Ectodermal cell (in vitro differentiated cells): ENCODE measurements around the gene KSR1.
"Not testable (repeated sequence)": the region's sequence is repeated elsewhere in the genome, so short reads cannot be mapped to it uniquely, and the experiment has no call there.

ENCODE experiments used
- H3K27ac ChIP-seq: 2 replicates; pipeline ENCODE4 v1.7.0; 2013; ENCODE audit warnings: mild to moderate bottlenecking, low read depth, low read length; ENCODE audit not compliant: insufficient read depth, poor library complexity, severe bottlenecking
- H3K27me3 ChIP-seq: 2 replicates; pipeline ENCODE4 v1.7.0; 2013; ENCODE audit warnings: mild to moderate bottlenecking, low read length; ENCODE audit not compliant: insufficient read depth, control insufficient read depth, poor library complexity, severe bottlenecking
- H3K36me3 ChIP-seq: one replicate; pipeline ENCODE4 v1.7.0; 2013; ENCODE audit warnings: low read length; ENCODE audit not compliant: control insufficient read depth, insufficient read depth
- H3K4me1 ChIP-seq: one replicate; pipeline ENCODE4 v1.7.0; 2013; ENCODE audit warnings: low read length; ENCODE audit not compliant: control insufficient read depth, insufficient read depth
- H3K4me3 ChIP-seq: 2 replicates; pipeline ENCODE4 v1.7.0; 2013; ENCODE audit warnings: low read depth, low read length, control low read depth; ENCODE audit not compliant: insufficient read depth
- H3K9me3 ChIP-seq: 2 replicates; pipeline ENCODE4 v1.7.0; 2013; ENCODE audit warnings: mild to moderate bottlenecking, low read length, moderate library complexity; ENCODE audit not compliant: control insufficient read depth
- WGBS, 2 experiments: methylation state at CpG; one replicate each; pipeline ENCODE4 v1.1.7; 2013; ENCODE audit warnings: missing lambda C conversion rate in 2 of 2; 5-methylcytosine and 5-hydroxymethylcytosine counted together

The KSR1 gene

GRCh38 chr17:27425571-27425970, 30.7 kb upstream of the KSR1 start:
- not testable (repeated sequence) for H3K4me1 ChIP-seq, H3K27me3 ChIP-seq, H3K36me3 ChIP-seq, H3K27ac ChIP-seq, H3K9me3 ChIP-seq, H3K4me3 ChIP-seq
- 89 to 92% methylated on average over 6 of the region's 6 CpGs for whole genome bisulfite sequencing, 2 experiments

GRCh38 chr17:27425991-27426390, 30.3 kb upstream of the KSR1 start:
- Histone ChIP-seq H3K27ac (no peak overlapping the region), H3K9me3 (no peaks in the 10 kb centered on the region), H3K36me3 (no peaks in the 10 kb centered on the region), H3K27me3 (no peaks in the 10 kb centered on the region), H3K4me1 (no peaks in the 10 kb centered on the region), H3K4me3 (no peak overlapping the region)
- 94 to 95% methylated on average over 3 of the region's 3 CpGs for WGBS, 2 experiments

GRCh38 chr17:27426471-27426870, 29.8 kb upstream of the KSR1 start:
- H3K27me3 ChIP-seq, H3K4me3 ChIP-seq, H3K27ac ChIP-seq, H3K9me3 ChIP-seq, H3K4me1 ChIP-seq, H3K36me3 ChIP-seq: not testable (repeated sequence)
- WGBS, 2 experiments: 85 to 89% methylated on average over 2 to 3 of the region's 3 CpGs

- not testable (repeated sequence) for H3K27me3 ChIP-seq, H3K27ac ChIP-seq, H3K4me3 ChIP-seq, H3K9me3 ChIP-seq, H3K36me3 ChIP-seq, H3K4me1 ChIP-seq
- WGBS, 2 experiments: 90 to 96% methylated on average over 1 to 2 of the region's 5 CpGs
Observed at GRCh38 chr17:27427166-27427862, 28.9 kb upstream of the KSR1 start.

GRCh38 chr17:27428781-27429505, 27.3 kb upstream of the KSR1 start:
- Histone ChIP-seq H3K4me1 (no peaks in the 10 kb centered on the region), H3K27me3 (no peaks in the 10 kb centered on the region), H3K9me3 (no peaks in the 10 kb centered on the region), H3K36me3 (no peaks in the 10 kb centered on the region), H3K4me3 (no peak overlapping the region), H3K27ac (no peak overlapping the region)
- 90 to 91% methylated on average over 9 of the region's 9 CpGs for WGBS, 2 experiments

GRCh38 chr17:27429666-27430382, 26.4 kb upstream of the KSR1 start:
- H3K27me3 ChIP-seq: no peaks in the 10 kb centered on the region
- H3K4me1 ChIP-seq: no peaks in the 10 kb centered on the region
- 84 to 85% methylated on average over 21 of the region's 21 CpGs for WGBS, 2 experiments
- H3K4me3 ChIP-seq: no peak overlapping the region
- no peaks in the 10 kb centered on the region for H3K9me3 ChIP-seq
- no peaks in the 10 kb centered on the region for H3K36me3 ChIP-seq
- no peak overlapping the region for H3K27ac ChIP-seq

- Histone ChIP-seq H3K9me3 (no peaks in the 10 kb centered on the region), H3K4me1 (no peaks in the 10 kb centered on the region), H3K27me3 (no peaks in the 10 kb centered on the region), H3K27ac (no peak overlapping the region), H3K4me3 (no peak overlapping the region), H3K36me3 (no peaks in the 10 kb centered on the region)
- WGBS, 2 experiments: 79 to 80% methylated on average over 7 of the region's 7 CpGs
Observed at GRCh38 chr17:27430383-27430840, 25.8 kb upstream of the KSR1 start.

- WGBS, 2 experiments: 83 to 86% methylated on average over 8 to 10 of the region's 10 CpGs
- no peak overlapping the region for H3K27ac ChIP-seq
- H3K36me3 ChIP-seq: no peaks in the 10 kb centered on the region
- no peaks in the 10 kb centered on the region for H3K27me3 ChIP-seq
- H3K9me3 ChIP-seq: no peaks in the 10 kb centered on the region
- H3K4me1 ChIP-seq: no peaks in the 10 kb centered on the region
- H3K4me3 ChIP-seq: no peak overlapping the region
Observed at GRCh38 chr17:27430882-27431491, 25.3 kb upstream of the KSR1 start.

GRCh38 chr17:27433521-27433920, 22.7 kb upstream of the KSR1 start:
- Histone ChIP-seq H3K27me3 (no peaks in the 10 kb centered on the region), H3K9me3 (no peaks in the 10 kb centered on the region), H3K4me1 (no peaks in the 10 kb centered on the region), H3K4me3 (no peak overlapping the region), H3K27ac (no peak overlapping the region), H3K36me3 (no peaks in the 10 kb centered on the region)
- 77 to 81% methylated on average over 8 of the region's 8 CpGs for WGBS, 2 experiments
